OCI-LY3 (cell line): Measurements from ENCODE around the gene PABPN1L.

Source experiments
- CTCF ChIP-seq: fragments of 200-600, 300-600 bp; sonication (generic); IDR thresholded peaks from 2 replicates; pipeline ENCODE4 v1.5.1; 2014; ENCODE audit warnings: antibody characterized with exemption, low read length, low read depth
- EZH2phosphoT487 ChIP-seq: fragments of 200-600 bp; shearing (Covaris generic); IDR thresholded peaks from 2 replicates; pipeline ENCODE4 v1.6.1; 2018; ENCODE audit warnings: antibody characterized with exemption, mixed run types, low read depth

DNA sequence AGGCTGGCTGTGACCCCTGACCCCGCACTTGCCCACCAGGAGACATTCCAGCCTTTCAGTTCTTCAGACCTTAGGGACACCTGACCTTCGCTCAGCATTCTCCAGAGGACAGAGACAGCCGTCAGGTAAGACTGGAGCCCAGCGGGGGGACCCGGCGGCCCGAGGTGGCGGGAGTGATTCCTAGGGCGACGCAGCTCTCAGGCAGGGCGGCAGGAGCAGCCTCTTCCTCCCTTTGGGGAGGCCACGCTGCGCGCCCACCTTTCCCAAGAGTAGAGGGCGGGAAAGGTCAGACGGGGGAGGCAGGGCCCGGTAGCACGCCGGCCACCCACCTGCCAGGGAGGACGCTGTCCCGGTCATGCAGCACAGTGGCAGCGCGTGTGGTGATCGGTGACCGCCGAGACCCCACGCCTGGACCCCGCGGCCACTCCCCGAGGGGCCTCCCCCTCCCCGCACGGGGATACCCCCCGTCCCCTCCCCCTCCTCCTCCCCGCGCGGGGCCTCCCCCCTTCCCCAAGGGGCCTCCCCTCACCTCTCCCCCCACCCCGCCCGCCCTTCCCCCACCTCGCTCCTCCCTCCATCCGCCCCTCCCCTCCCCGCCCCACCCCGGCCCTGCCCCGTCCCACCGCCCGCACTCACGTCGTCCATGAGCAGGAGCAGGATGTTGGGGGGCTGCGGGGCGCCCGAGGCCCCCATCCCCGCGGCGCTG lies 10.2 kb downstream of the PABPN1L start:
- TF ChIP-seq CTCF (no peak), EZH2phosphoT487 (no peak)
